GM12878 (cell line): ENCODE data around the gene IMMP2L. TPM values are rescaled to one million over a fixed set of nuclear protein-coding genes. Genes with fewer than 3 reads are reported as not detected.

Experiments
- ATAC-seq: fragments of 200-7000 bp; cut with Tn5 transposase; 3 replicates; pipeline ENCODE4 v1.9.1; 2020; ENCODE audit warnings: mild to moderate bottlenecking, moderate library complexity
- BruUV-seq: library from RNA; stranded (reverse); fragments of 400-500 nt; replicated peaks from 2 replicates; lab custom pipeline; 2021; lab: Mats Ljungman, UMichigan
- CTCF ChIA-PET: fragments of 300-600 bp; sonication (Branson Sonifier 250); formaldehyde crosslinking; extraction: SDS; loops from one replicate; lab custom pipeline; 2021; ENCODE audit warnings: inconsistent platforms; lab: Yijun Ruan, JAX
- POLR2A ChIA-PET: fragments of 350-600 bp; formaldehyde crosslinking; extraction: SDS; loops from one replicate; lab custom pipeline; 2021; ENCODE audit warnings: inconsistent platforms; lab: Charles Lee
- RAD21 ChIA-PET: fragments of 300-600 bp; sonication (Branson Sonifier 250); formaldehyde crosslinking; loops from one replicate; lab custom pipeline; 2023; ENCODE audit warnings: antibody characterized with exemption; ENCODE audit not compliant: unreplicated experiment; lab: Charles Lee
- SMC1A ChIA-PET: fragments of 300-600 bp; sonication (Branson Sonifier 250); formaldehyde crosslinking; loops from one replicate; lab custom pipeline; 2023; ENCODE audit not compliant: unreplicated experiment, uncharacterized antibody; lab: Charles Lee
- DNase-seq: peaks from one replicate; pipeline ENCODE4 v3.0.0-alpha.2; 2011; ENCODE audit warnings: low read depth, low spot score
- FAIRE-seq: peaks from 3 replicates; lab custom pipeline; 2011; peaks lifted over from hg19 to GRCh38; lab: Jason Lieb, UNC
- H2AFZ ChIP-seq: 2 replicates; pipeline ENCODE4 v1.6.0; 2011; ENCODE audit warnings: low read depth, low read length, control low read depth; ENCODE audit not compliant: control insufficient read depth
- H3K27ac ChIP-seq: 2 replicates; pipeline ENCODE4 v1.5.1; 2011; ENCODE audit warnings: control low read depth; ENCODE audit not compliant: control insufficient read depth, insufficient read depth
- H3K27me3 ChIP-seq, 2 experiments: replicated peaks in 1 of 2; 2 replicates each; pipeline versions ENCODE4 v1.6.0 to v1.6.1; 2011; ENCODE audit warnings: low read length in 1 of 2; ENCODE audit not compliant: control insufficient read depth in 2 of 2, insufficient read depth in 2 of 2
- H3K36me3 ChIP-seq, 2 experiments: 2 replicates each; pipeline ENCODE4 v1.5.1; 2011; ENCODE audit warnings: low read length in 1 of 2; ENCODE audit not compliant: control insufficient read depth in 2 of 2, insufficient read depth in 2 of 2
- H3K4me1 ChIP-seq: 2 replicates; pipeline ENCODE4 v1.6.1; 2011; ENCODE audit warnings: mild to moderate bottlenecking, low read length, moderate library complexity, mixed read lengths; ENCODE audit not compliant: control insufficient read depth, insufficient read depth
- H3K4me2 ChIP-seq: 2 replicates; pipeline ENCODE4 v1.6.0; 2011; ENCODE audit warnings: control low read depth; ENCODE audit not compliant: control insufficient read depth, insufficient read depth
- H3K4me3 ChIP-seq: fragments of 200-600 bp; sonication (generic); 2 replicates; pipeline ENCODE4 v1.5.1; 2016
- H3K79me2 ChIP-seq: 2 replicates; pipeline ENCODE4 v1.6.0; 2011; ENCODE audit warnings: low read length; ENCODE audit not compliant: control insufficient read depth, insufficient read depth
- H3K9ac ChIP-seq: 2 replicates; pipeline ENCODE4 v1.8.0; 2011; ENCODE audit warnings: low read length, control low read depth, mixed read lengths; ENCODE audit not compliant: control insufficient read depth, insufficient read depth
- H3K9me3 ChIP-seq: replicated peaks from 3 replicates; pipeline ENCODE4 v1.5.1; 2011; ENCODE audit warnings: mild to moderate bottlenecking, low read length; ENCODE audit not compliant: control insufficient read depth, insufficient read depth
- H4K20me1 ChIP-seq: 2 replicates; pipeline ENCODE4 v1.6.0; 2011; ENCODE audit not compliant: control insufficient read depth, insufficient read depth
- ATF7 ChIP-seq: fragments of 450-650 bp; IDR thresholded peaks from 2 replicates; pipeline ENCODE4 v1.6.1; 2016; ENCODE audit warnings: low read depth, mild to moderate bottlenecking
- CBX5 ChIP-seq: sonication (generic); IDR thresholded peaks from 2 replicates; pipeline ENCODE4 v1.6.1; 2016; ENCODE audit warnings: low read depth, moderate library complexity, mild to moderate bottlenecking, inconsistent platforms
- CHD2 ChIP-seq: IDR thresholded peaks from 2 replicates; pipeline ENCODE4 v1.6.1; 2011; ENCODE audit warnings: low read depth, low read length, improper control_type of control experiment, borderline replicate concordance
- MEF2A ChIP-seq: IDR thresholded peaks from 2 replicates; pipeline ENCODE4 v1.6.1; 2011; ENCODE audit warnings: low read depth, mild to moderate bottlenecking, low read length, moderate library complexity; ENCODE audit not compliant: insufficient read depth
- MEF2B ChIP-seq: fragments of 450-650 bp; IDR thresholded peaks from 2 replicates; pipeline ENCODE4 v1.6.1; 2018; ENCODE audit warnings: mild to moderate bottlenecking, moderate library complexity; ENCODE audit not compliant: partially characterized antibody, poor library complexity, severe bottlenecking
- PAX8 ChIP-seq: fragments of 450-650 bp; IDR thresholded peaks from 2 replicates; pipeline ENCODE4 v1.6.1; 2017; ENCODE audit warnings: mild to moderate bottlenecking, moderate library complexity
- SREBF1 ChIP-seq: IDR thresholded peaks from 2 replicates; pipeline ENCODE4 v1.6.1; 2012; ENCODE audit warnings: mild to moderate bottlenecking, low read length
- SUPT20H ChIP-seq: IDR thresholded peaks from 2 replicates; pipeline ENCODE4 v1.6.1; 2011; ENCODE audit warnings: low read depth, mild to moderate bottlenecking, low read length, moderate library complexity, borderline replicate concordance; ENCODE audit not compliant: control insufficient read depth
- WGBS: methylation state at CpG from one replicate; pipeline ENCODE4 v1.1.6; 2016; ENCODE audit warnings: low lambda C conversion rate; ENCODE audit not compliant: insufficient replicate concordance, insufficient coverage; ENCODE audit errors: missing lambda C conversion rate; 5-methylcytosine and 5-hydroxymethylcytosine counted together
- in situ Hi-C: fragments of 300-500 bp; cut with MboI; formaldehyde crosslinking; loops from 9 replicates; pipeline ENCODE4 v1.14.3; 2018; ENCODE audit warnings: mixed read lengths
- intact Hi-C: fragments of 100-400 bp; cut with micrococcal nuclease; formaldehyde crosslinking; loops from one replicate; pipeline ENCODE4 v1.14.2; 2022; ENCODE audit not compliant: unreplicated experiment
- polyA plus RNA-seq, 11 experiments: library from polyadenylated mRNA; depleted of rRNA in 4 of 11; unstranded in 6 of 11; stranded (reverse) in 5 of 11; fragments of >200 nt; fragmentation: Nextera tagmentation in 4 of 11; fragmentation: Illumina TruSeq in 1 of 11; extraction: Ambion mirVana in 4 of 11; extraction: Trizol in 1 of 11; gene quantifications; 1 replicate in 1 of 11; 2 replicates in 10 of 11; pipeline versions ENCODE4 v1.2.1 to v1.2.3, GENCODE V29; 2011 to 2016; ENCODE audit warnings: inconsistent platforms in 2 of 11, missing spikeins in 2 of 11, low read depth in 1 of 11
- total RNA-seq, 4 experiments: library from RNA; depleted of rRNA in 3 of 4; stranded (reverse); fragments of >200 nt in 3 of 4; fragmentation: Illumina TruSeq in 1 of 4; extraction: Trizol in 1 of 4; gene quantifications; 2 replicates each; pipeline versions ENCODE4 v1.2.1 to v1.2.3, GENCODE V29; 2013 to 2021
- TF ChIP-seq, protein P1 (sequence below): IDR thresholded peaks from 2 replicates; pipeline ENCODE4 v1.6.1; 2012; ENCODE audit warnings: low read depth, low read length, improper control_type of control experiment
- TF ChIP-seq, protein P2 (sequence below): IDR thresholded peaks from 2 replicates; pipeline ENCODE4 v1.6.1; 2012; ENCODE audit warnings: low read depth, low read length, improper control_type of control experiment
- TF ChIP-seq, protein P3 (sequence below): fragments of 450-650 bp; IDR thresholded peaks from 2 replicates; pipeline ENCODE4 v1.6.1; 2017; ENCODE audit warnings: low read depth, mild to moderate bottlenecking, moderate library complexity

IMMP2L gene
- total and polyA plus RNA-seq, 10 of the 15 experiments (the other 5 are each of a cell fraction or from before 2014, with no cell fraction given) = 12.6 to 46.3 (median 19.6) TPM

DNA sequence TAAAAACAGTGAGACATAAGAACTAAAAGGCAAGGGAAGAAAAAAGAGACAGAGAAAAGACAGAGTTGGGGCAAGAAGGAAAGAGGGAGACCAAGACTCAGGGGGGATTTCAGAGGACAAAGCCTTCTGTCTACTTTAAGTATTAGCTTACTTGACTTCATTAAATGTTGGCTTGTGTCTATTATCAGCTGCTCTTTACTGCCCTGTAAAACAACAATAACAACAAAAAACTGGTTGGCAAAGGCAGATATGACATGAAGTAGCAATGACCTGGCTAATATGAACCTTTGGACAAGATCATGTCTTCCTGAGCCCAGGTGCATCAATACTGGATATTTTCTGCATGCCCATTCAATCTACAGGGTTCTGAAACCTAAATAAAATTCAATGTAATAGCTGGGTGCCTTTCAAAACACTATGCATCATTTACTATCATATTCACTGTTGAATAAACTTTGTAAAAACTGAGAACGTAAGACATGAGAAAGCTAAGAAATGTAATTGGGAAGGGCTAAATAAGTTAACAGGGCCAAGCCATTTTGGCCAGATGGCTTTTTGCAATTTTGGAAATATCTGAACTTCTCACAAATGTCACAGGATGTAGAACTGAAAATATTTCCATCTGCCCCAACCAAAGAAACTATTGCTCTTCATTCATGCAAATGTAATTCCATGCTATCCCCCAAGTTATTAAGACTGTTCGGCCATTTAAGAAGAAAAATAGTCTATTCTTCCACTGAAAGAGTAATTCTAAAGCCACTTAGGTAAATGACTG is 422.0 kb downstream of the IMMP2L start:
- Histone ChIP-seq H3K9ac (no peak overlapping the region), H3K4me1 (peaks cover 9% of the 10 kb centered on the region; the same call in 1 of the 2 replicates), H2AFZ (no peak overlapping the region), H3K4me2 (no peak overlapping the region), H3K36me3 (no peaks in the 10 kb centered on the region), H3K27me3 (no peaks in the 10 kb centered on the region), H3K27ac (no peak overlapping the region), H3K79me2 (no peaks in the 10 kb centered on the region), H3K9me3 (no peaks in the 10 kb centered on the region), H3K4me3 (no peak overlapping the region), H4K20me1 (no peaks in the 10 kb centered on the region)
- WGBS = 100% methylated on average over 2 of the region's 2 CpGs
- CTCF ChIA-PET = interaction anchor here (1.4 to 2.7 kb wide), 3 partner anchors 35 to 46 kb away, joined by 4 to 9 read pairs (median 7); no protein-coding TSS in a partner anchor
- TF ChIP-seq, protein P1, sequence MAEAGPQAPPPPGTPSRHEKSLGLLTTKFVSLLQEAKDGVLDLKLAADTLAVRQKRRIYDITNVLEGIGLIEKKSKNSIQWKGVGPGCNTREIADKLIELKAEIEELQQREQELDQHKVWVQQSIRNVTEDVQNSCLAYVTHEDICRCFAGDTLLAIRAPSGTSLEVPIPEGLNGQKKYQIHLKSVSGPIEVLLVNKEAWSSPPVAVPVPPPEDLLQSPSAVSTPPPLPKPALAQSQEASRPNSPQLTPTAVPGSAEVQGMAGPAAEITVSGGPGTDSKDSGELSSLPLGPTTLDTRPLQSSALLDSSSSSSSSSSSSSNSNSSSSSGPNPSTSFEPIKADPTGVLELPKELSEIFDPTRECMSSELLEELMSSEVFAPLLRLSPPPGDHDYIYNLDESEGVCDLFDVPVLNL = no peak
- TF ChIP-seq ATF7 = no peak
- no peak for TF ChIP-seq SREBF1
- TF ChIP-seq, protein P2, sequence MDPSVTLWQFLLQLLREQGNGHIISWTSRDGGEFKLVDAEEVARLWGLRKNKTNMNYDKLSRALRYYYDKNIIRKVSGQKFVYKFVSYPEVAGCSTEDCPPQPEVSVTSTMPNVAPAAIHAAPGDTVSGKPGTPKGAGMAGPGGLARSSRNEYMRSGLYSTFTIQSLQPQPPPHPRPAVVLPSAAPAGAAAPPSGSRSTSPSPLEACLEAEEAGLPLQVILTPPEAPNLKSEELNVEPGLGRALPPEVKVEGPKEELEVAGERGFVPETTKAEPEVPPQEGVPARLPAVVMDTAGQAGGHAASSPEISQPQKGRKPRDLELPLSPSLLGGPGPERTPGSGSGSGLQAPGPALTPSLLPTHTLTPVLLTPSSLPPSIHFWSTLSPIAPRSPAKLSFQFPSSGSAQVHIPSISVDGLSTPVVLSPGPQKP = no peak
- TF ChIP-seq SUPT20H = no peak
- TF ChIP-seq PAX8 = no peak
- no peak for TF ChIP-seq CBX5
- no peak for TF ChIP-seq CHD2
- TF ChIP-seq, protein P3, sequence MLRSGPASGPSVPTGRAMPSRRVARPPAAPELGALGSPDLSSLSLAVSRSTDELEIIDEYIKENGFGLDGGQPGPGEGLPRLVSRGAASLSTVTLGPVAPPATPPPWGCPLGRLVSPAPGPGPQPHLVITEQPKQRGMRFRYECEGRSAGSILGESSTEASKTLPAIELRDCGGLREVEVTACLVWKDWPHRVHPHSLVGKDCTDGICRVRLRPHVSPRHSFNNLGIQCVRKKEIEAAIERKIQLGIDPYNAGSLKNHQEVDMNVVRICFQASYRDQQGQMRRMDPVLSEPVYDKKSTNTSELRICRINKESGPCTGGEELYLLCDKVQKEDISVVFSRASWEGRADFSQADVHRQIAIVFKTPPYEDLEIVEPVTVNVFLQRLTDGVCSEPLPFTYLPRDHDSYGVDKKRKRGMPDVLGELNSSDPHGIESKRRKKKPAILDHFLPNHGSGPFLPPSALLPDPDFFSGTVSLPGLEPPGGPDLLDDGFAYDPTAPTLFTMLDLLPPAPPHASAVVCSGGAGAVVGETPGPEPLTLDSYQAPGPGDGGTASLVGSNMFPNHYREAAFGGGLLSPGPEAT = no peak
- no peak for TF ChIP-seq MEF2B
- TF ChIP-seq MEF2A = no peak
- intact Hi-C loops (no loop called here), in situ Hi-C loops (no loop called here)
- BruUV-seq = no TSS peak
- SMC1A ChIA-PET = interaction anchor here (0.7 to 4.2 kb wide), 4 partner anchors 21 to 64 kb away, joined by 3 to 19 read pairs (median 4); no protein-coding TSS in a partner anchor
- no peak for DNase-seq
- no peak for ATAC-seq
- POLR2A ChIA-PET = no interaction called here
- FAIRE-seq = no peak
- RAD21 ChIA-PET = interaction anchor here (1.4 kb wide), 1 partner anchor 42 kb away, joined by 3 read pairs; no protein-coding TSS in a partner anchor
